H9 (cell line): ENCODE data around the gene IZUMO3. TPM values are rescaled to one million over a fixed set of nuclear protein-coding genes. Genes with fewer than 3 reads are reported as not detected.

Source experiments
- DNase-seq: peaks from one replicate; pipeline ENCODE4 v3.0.0-alpha.2; 2017
- H2AFZ ChIP-seq: one replicate; pipeline ENCODE4 v1.6.1; 2013; ENCODE audit warnings: mild to moderate bottlenecking, low read length, control low read depth, moderate library complexity
- H2AK5ac ChIP-seq: 2 replicates; pipeline ENCODE4 v1.6.1; 2013; ENCODE audit warnings: low read length, control low read depth, mixed read lengths; ENCODE audit not compliant: insufficient read length
- H2BK120ac ChIP-seq: one replicate; pipeline ENCODE4 v1.6.1; 2013; ENCODE audit warnings: low read depth, mild to moderate bottlenecking, low read length, control low read depth, inconsistent platforms; ENCODE audit not compliant: poor library complexity, severe bottlenecking
- H2BK12ac ChIP-seq: 2 replicates; pipeline ENCODE4 v1.6.1; 2013; ENCODE audit warnings: low read length, control low read depth, mixed read lengths, low read depth; ENCODE audit not compliant: insufficient read length
- H2BK15ac ChIP-seq: 2 replicates; pipeline ENCODE4 v1.6.1; 2013; ENCODE audit warnings: low read depth, low read length, control low read depth
- H2BK20ac ChIP-seq: one replicate; pipeline ENCODE4 v1.6.1; 2013; ENCODE audit warnings: low read depth, mild to moderate bottlenecking, low read length, control low read depth, inconsistent platforms; ENCODE audit not compliant: poor library complexity, severe bottlenecking
- H2BK5ac ChIP-seq: 2 replicates; pipeline ENCODE4 v1.6.1; 2013; ENCODE audit warnings: low read length, control low read depth, mixed read lengths; ENCODE audit not compliant: insufficient read length
- H3K14ac ChIP-seq: 2 replicates; pipeline ENCODE4 v1.6.1; 2013; ENCODE audit warnings: low read length, control low read depth; ENCODE audit not compliant: insufficient read depth
- H3K18ac ChIP-seq: 2 replicates; pipeline ENCODE4 v1.6.1; 2013; ENCODE audit warnings: low read depth, mild to moderate bottlenecking, mixed read lengths, low read length, control low read depth; ENCODE audit not compliant: insufficient read length
- H3K23ac ChIP-seq: 2 replicates; pipeline ENCODE4 v1.6.1; 2013; ENCODE audit warnings: low read length, control low read depth, mixed read lengths, low read depth; ENCODE audit not compliant: insufficient read length
- H3K23me2 ChIP-seq: 2 replicates; pipeline ENCODE4 v1.6.1; 2013; ENCODE audit warnings: low read depth, mild to moderate bottlenecking, mixed read lengths, low read length, control low read depth; ENCODE audit not compliant: insufficient read length, poor library complexity, severe bottlenecking
- H3K27ac ChIP-seq: 2 replicates; pipeline ENCODE4 v1.5.1; 2013; ENCODE audit warnings: low read length, control low read depth, mixed read lengths, low read depth; ENCODE audit not compliant: insufficient read length
- H3K27me3 ChIP-seq: 2 replicates; pipeline ENCODE4 v1.6.1; 2013; ENCODE audit warnings: low read length, control low read depth, inconsistent platforms; ENCODE audit not compliant: insufficient read depth
- H3K4ac ChIP-seq: 2 replicates; pipeline ENCODE4 v1.6.1; 2013; ENCODE audit warnings: low read depth, mild to moderate bottlenecking, control low read depth, inconsistent platforms, low read length, moderate library complexity
- H3K4me1 ChIP-seq: 2 replicates; pipeline ENCODE4 v1.6.1; 2013; ENCODE audit warnings: low read length, control low read depth, inconsistent platforms; ENCODE audit not compliant: insufficient read depth
- H3K4me2 ChIP-seq: 2 replicates; pipeline ENCODE4 v1.6.1; 2013; ENCODE audit warnings: low read length, control low read depth, mixed read lengths; ENCODE audit not compliant: insufficient read length, insufficient read depth
- H3K56ac ChIP-seq: 2 replicates; pipeline ENCODE4 v1.6.1; 2013; ENCODE audit warnings: low read depth, mild to moderate bottlenecking, mixed read lengths, low read length, control low read depth; ENCODE audit not compliant: insufficient read length
- H3K79me1 ChIP-seq: 2 replicates; pipeline ENCODE4 v1.6.1; 2013; ENCODE audit warnings: low read depth, mild to moderate bottlenecking, moderate library complexity, low read length, control low read depth, inconsistent platforms; ENCODE audit not compliant: insufficient read depth, poor library complexity, severe bottlenecking
- H3K79me2 ChIP-seq: 2 replicates; pipeline ENCODE4 v1.6.1; 2013; ENCODE audit warnings: low read length, control low read depth, inconsistent platforms; ENCODE audit not compliant: insufficient read depth
- H3K9ac ChIP-seq: 2 replicates; pipeline ENCODE4 v1.6.1; 2013; ENCODE audit warnings: low read length, control low read depth, mixed read lengths; ENCODE audit not compliant: insufficient read length; ENCODE audit errors: extremely low read depth
- H3K9me3 ChIP-seq: one replicate; pipeline ENCODE4 v1.6.1; 2013; ENCODE audit warnings: low read depth, low read length, inconsistent platforms; ENCODE audit not compliant: control insufficient read depth
- H3T11ph ChIP-seq: one replicate; pipeline ENCODE4 v1.6.1; 2013; ENCODE audit warnings: mild to moderate bottlenecking, low read length, control low read depth, inconsistent platforms
- H4K20me1 ChIP-seq: one replicate; pipeline ENCODE4 v1.6.1; 2013; ENCODE audit not compliant: control insufficient read depth, insufficient read length, insufficient read depth
- H4K5ac ChIP-seq: 2 replicates; pipeline ENCODE4 v1.6.1; 2013; ENCODE audit warnings: low read depth, mild to moderate bottlenecking, mixed read lengths, low read length, control low read depth; ENCODE audit not compliant: insufficient read length
- H4K8ac ChIP-seq: replicated peaks from 2 replicates; pipeline ENCODE4 v1.6.1; 2013; ENCODE audit warnings: low read length, control low read depth, mixed read lengths, low read depth; ENCODE audit not compliant: insufficient read length
- H4K91ac ChIP-seq: 2 replicates; pipeline ENCODE4 v1.6.1; 2013; ENCODE audit warnings: low read depth, mild to moderate bottlenecking, moderate library complexity, mixed read lengths, low read length, control low read depth; ENCODE audit not compliant: insufficient read length
- H3K27ac Mint-ChIP-seq, 3 experiments: 2 replicates in 2 of 3; 3 replicates in 1 of 3; pipeline ENCODE4 v1.8.0; 2020 to 2021; ENCODE audit warnings: mixed read lengths in 3 of 3, mild to moderate bottlenecking in 1 of 3, moderate library complexity in 1 of 3
- H3K27me3 Mint-ChIP-seq: 2 replicates; pipeline ENCODE4 v1.8.0; 2021; ENCODE audit warnings: low read depth, mild to moderate bottlenecking, moderate library complexity, mixed read lengths
- H3K36me3 Mint-ChIP-seq, 3 experiments: 2 replicates in 2 of 3; 3 replicates in 1 of 3; pipeline ENCODE4 v1.8.0; 2020 to 2021; ENCODE audit warnings: low read depth in 3 of 3, mixed read lengths in 3 of 3; ENCODE audit not compliant: insufficient read depth in 1 of 3
- H3K4me1 Mint-ChIP-seq, 2 experiments: 2 replicates each; pipeline ENCODE4 v1.8.0; 2020; ENCODE audit warnings: mixed read lengths in 2 of 2
- H3K4me3 Mint-ChIP-seq, 2 experiments: 2 replicates in 1 of 2; 3 replicates in 1 of 2; pipeline ENCODE4 v1.8.0; 2020 to 2021; ENCODE audit warnings: mild to moderate bottlenecking in 2 of 2, mixed read lengths in 2 of 2, moderate library complexity in 1 of 2
- H3K9me3 Mint-ChIP-seq, 2 experiments: 2 replicates in 1 of 2; 3 replicates in 1 of 2; pipeline ENCODE4 v1.8.0; 2020; ENCODE audit warnings: mild to moderate bottlenecking in 2 of 2, mixed read lengths in 2 of 2, moderate library complexity in 1 of 2
- CTCF ChIP-seq: fragments of 200-600 bp; sonication (generic); conservative IDR thresholded peaks from 3 replicates; pipeline ENCODE4 v1.8.0; 2021; ENCODE audit warnings: antibody characterized with exemption, mild to moderate bottlenecking
- WGBS: extraction: QIAGEN DNeasy Blood & Tissue Kit; methylation state at CpG from one replicate; pipeline ENCODE4 v1.1.7; 2013; ENCODE audit warnings: missing lambda C conversion rate, low lambda C conversion rate, mixed read lengths; ENCODE audit not compliant: insufficient read length; ENCODE audit errors: extremely low coverage; 5-methylcytosine and 5-hydroxymethylcytosine counted together
- total RNA-seq: library from RNA; stranded (reverse); gene quantifications from 2 replicates; pipeline ENCODE4 v1.2.1, GENCODE V29; 2021

IZUMO3 gene
- total RNA-seq, 1 experiment from 2014 or later = not detected

GRCh38 chr9:24545285-24545684, 412 bp downstream of the IZUMO3 start:
- no peaks in the 10 kb centered on the region for H3K36me3 Mint-ChIP-seq
- Histone ChIP-seq H4K8ac (no peak overlapping the region), H4K5ac (no peak overlapping the region), H3K23me2 (no peaks in the 10 kb centered on the region), H3K27me3 (no peaks in the 10 kb centered on the region), H3K4ac (no peak overlapping the region), H3K4me2 (no peak overlapping the region), H2BK5ac (no peak overlapping the region), H3K56ac (no peak overlapping the region), H3K79me1 (no peaks in the 10 kb centered on the region), H4K20me1 (no peaks in the 10 kb centered on the region), H3K9ac (no peak overlapping the region), H3K18ac (no peak overlapping the region), H3K27ac (no peak overlapping the region), H3K14ac (no peak overlapping the region), H3K79me2 (no peaks in the 10 kb centered on the region), H2BK20ac (no peak overlapping the region), H2BK120ac (no peak overlapping the region), H2BK15ac (no peak overlapping the region), H3K23ac (no peak overlapping the region), H4K91ac (no peak overlapping the region), H3K9me3 (no peaks in the 10 kb centered on the region), H2AK5ac (no peak overlapping the region), H3T11ph (no peak overlapping the region), H2BK12ac (no peak overlapping the region), H3K4me1 (no peaks in the 10 kb centered on the region), H2AFZ (no peak overlapping the region)
- WGBS = no CpG with 5 or more reads among the region's 7 CpGs
- no peaks in the 10 kb centered on the region for H3K9me3 Mint-ChIP-seq
- H3K27ac Mint-ChIP-seq = no peak overlapping the region
- no peak for DNase-seq
- no peak overlapping the region for H3K4me3 Mint-ChIP-seq
- no peaks in the 10 kb centered on the region for H3K27me3 Mint-ChIP-seq
- TF ChIP-seq CTCF = no peak
- H3K4me1 Mint-ChIP-seq = peaks cover 7 to 8% of the 10 kb centered on the region in 2 experiments
